Psoas muscle (tissue), 8 donors: Measurements from ENCODE around the gene NF1. TPM values are rescaled to one million over a fixed set of nuclear protein-coding genes. Genes with fewer than 3 reads are reported as not detected.

Experiments
- ATAC-seq, 4 donors: fragments of 200-7000 bp; cut with Tn5 transposase; one replicate each; pipeline ENCODE4 v1.9.1; 2020; ENCODE audit warnings: moderate library complexity in 3 of 4, mild to moderate bottlenecking in 2 of 4
- DNase-seq, 2 donors: peaks; one replicate each; pipeline ENCODE4 v3.0.0-alpha.2; 2020
- H3K27ac ChIP-seq: fragments of 200-600 bp; one replicate; pipeline ENCODE4 v1.8.0; 2022
- H3K27me3 ChIP-seq, 3 donors: fragments of 200-600 bp in 1 of 3; one replicate each; pipeline versions ENCODE4 v1.6.1 to v1.8.0; 2013 to 2022; ENCODE audit warnings: low read length in 2 of 3, mild to moderate bottlenecking in 2 of 3, moderate library complexity in 1 of 3; ENCODE audit not compliant: insufficient read depth in 3 of 3
- H3K36me3 ChIP-seq, 2 donors: fragments of 200-600 bp in 1 of 2; one replicate each; pipeline versions ENCODE4 v1.6.1 to v1.8.0; 2013 to 2022; ENCODE audit warnings: low read depth in 1 of 2, mild to moderate bottlenecking in 1 of 2, moderate library complexity in 1 of 2; ENCODE audit not compliant: insufficient read depth in 1 of 2
- H3K4me1 ChIP-seq: fragments of 200-600 bp; one replicate; pipeline ENCODE4 v1.8.0; 2022
- H3K4me3 ChIP-seq: fragments of 200-600 bp; one replicate; pipeline ENCODE4 v1.8.0; 2022; ENCODE audit warnings: mild to moderate bottlenecking
- H3K9me3 ChIP-seq: fragments of 200-600 bp; one replicate; pipeline ENCODE4 v1.8.0; 2022
- WGBS, 3 donors: extraction: QIAGEN DNeasy Blood & Tissue Kit; methylation state at CpG; one replicate each; pipeline versions ENCODE4 v1.1.6 to v1.1.7; 2013; 5-methylcytosine and 5-hydroxymethylcytosine counted together
- intact Hi-C, 2 donors: fragments of 100-400 bp; cut with DNase I; formaldehyde crosslinking; loops; one replicate each; pipeline versions ENCODE4 v1.11.0 to v1.14.2; 2022
- polyA plus RNA-seq, 3 donors: library from polyadenylated mRNA; stranded (reverse); fragments of 200-250 nt; gene quantifications; one replicate each; pipeline ENCODE4 v1.2.3, GENCODE V29; 2013
- total RNA-seq, 4 donors: library from RNA; stranded (reverse); fragmentation: NEBNext Ultra II Directional in 2 of 4; extraction: Animal tissue kit (Norgen Biotek cat#: 25700) in 2 of 4; gene quantifications; one replicate each; pipeline versions ENCODE4 v1.2.1 to v1.2.4, GENCODE V29; 2021 to 2023
- TF ChIP-seq, protein P1 (sequence below): fragments of 200-600 bp; IDR thresholded peaks from one replicate; pipeline ENCODE4 v1.8.0; 2022; ENCODE audit warnings: antibody characterized with exemption
- donor health status: healthy with polysubstance abuse.
- donor health status: DM: no; HTN: no; CAD: no; lungs with moderate emphysema.
- donor health status: Bipolar disorder and iron deficiency.
- donor health status: healthy.
- donor health status: DM: yes; HTN: yes; CAD: no.
- donor health status: DM: no; HTN: no; CAD: no.
- donor health status: DM: no; HTN: no; CAD: no.
- donor health status: DM: yes; HTN: yes; CAD: no.

The NF1 gene
- total and polyA plus RNA-seq, 7 donors, result 3.5 to 35.5 (median 27.4) TPM

DNA sequence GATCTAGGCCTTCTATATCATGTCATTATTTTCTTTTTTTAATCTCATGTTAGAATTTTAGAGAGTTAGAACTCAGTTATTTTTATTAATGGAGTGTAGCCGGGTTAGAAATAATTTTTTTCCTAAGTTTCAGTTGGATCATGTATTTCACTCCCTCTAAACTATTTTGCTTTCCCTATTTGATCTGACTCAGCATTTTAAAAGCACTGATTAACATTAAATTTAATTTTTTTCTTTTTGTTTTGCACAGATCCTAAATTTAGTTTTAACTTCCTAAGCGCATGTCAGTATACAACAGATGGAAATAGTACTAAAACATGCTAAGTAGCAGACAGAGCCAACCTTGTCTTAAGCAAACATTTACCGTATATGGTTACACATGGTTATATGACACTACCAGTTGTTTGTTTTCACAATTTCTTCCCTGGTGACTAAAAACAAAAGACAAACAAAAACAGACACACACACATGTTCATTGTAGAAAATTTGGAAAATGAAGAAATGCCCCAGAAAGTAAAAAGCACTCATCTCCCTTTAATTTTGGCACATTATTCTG is 263.1 kb downstream of the NF1 start:
- Histone ChIP-seq H3K4me3 (no peak overlapping the region), H3K27me3 (no peaks in the 10 kb centered on the region), H3K36me3 (peaks cover 3 to 89% of the 10 kb centered on the region in 2 donors), H3K4me1 (no peaks in the 10 kb centered on the region), H3K9me3 (no peaks in the 10 kb centered on the region), H3K27ac (no peak overlapping the region)
- DNase-seq (no peak), ATAC-seq (no peak)
- intact Hi-C loops, result no loop called here
- TF ChIP-seq, protein P1, sequence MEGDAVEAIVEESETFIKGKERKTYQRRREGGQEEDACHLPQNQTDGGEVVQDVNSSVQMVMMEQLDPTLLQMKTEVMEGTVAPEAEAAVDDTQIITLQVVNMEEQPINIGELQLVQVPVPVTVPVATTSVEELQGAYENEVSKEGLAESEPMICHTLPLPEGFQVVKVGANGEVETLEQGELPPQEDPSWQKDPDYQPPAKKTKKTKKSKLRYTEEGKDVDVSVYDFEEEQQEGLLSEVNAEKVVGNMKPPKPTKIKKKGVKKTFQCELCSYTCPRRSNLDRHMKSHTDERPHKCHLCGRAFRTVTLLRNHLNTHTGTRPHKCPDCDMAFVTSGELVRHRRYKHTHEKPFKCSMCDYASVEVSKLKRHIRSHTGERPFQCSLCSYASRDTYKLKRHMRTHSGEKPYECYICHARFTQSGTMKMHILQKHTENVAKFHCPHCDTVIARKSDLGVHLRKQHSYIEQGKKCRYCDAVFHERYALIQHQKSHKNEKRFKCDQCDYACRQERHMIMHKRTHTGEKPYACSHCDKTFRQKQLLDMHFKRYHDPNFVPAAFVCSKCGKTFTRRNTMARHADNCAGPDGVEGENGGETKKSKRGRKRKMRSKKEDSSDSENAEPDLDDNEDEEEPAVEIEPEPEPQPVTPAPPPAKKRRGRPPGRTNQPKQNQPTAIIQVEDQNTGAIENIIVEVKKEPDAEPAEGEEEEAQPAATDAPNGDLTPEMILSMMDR, result no peak
- WGBS, 3 donors, result 69 to 79% (median 75%) methylated on average over 3 of the region's 3 CpGs

DNA sequence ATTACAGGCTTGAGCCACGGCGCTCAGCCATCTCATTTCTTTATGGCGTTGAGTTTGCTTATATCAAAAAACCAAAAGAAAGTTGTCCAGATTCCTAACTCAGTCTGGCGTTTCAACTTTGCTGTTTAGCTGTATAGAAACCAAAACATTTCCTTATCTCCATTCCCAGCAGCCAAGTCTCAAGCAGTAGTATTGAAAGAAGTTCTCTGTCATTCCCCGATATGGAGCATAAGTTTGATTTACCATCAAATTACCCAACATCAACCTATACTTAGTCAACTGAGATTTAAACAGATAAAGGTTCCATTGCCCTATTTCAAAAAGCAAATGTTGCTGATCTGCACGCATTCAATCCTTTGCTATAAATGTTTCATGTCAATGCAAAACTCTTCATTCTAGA is 269.2 kb downstream of the NF1 start:
- 97% methylated on average over 6 of the region's 6 CpGs for WGBS, 3 donors
- peaks cover 5 to 43% of the 10 kb centered on the region in 2 donors for H3K36me3 ChIP-seq
- H3K27ac ChIP-seq, result no peak overlapping the region
- DNase-seq, result no peak
- H3K4me1 ChIP-seq, result no peaks in the 10 kb centered on the region
- no peak for ATAC-seq
- no peak overlapping the region for H3K4me3 ChIP-seq
- intact Hi-C loops, result no loop called here
- TF ChIP-seq, protein P1, result no peak
- H3K27me3 ChIP-seq, result no peaks in the 10 kb centered on the region
- no peaks in the 10 kb centered on the region for H3K9me3 ChIP-seq

DNA sequence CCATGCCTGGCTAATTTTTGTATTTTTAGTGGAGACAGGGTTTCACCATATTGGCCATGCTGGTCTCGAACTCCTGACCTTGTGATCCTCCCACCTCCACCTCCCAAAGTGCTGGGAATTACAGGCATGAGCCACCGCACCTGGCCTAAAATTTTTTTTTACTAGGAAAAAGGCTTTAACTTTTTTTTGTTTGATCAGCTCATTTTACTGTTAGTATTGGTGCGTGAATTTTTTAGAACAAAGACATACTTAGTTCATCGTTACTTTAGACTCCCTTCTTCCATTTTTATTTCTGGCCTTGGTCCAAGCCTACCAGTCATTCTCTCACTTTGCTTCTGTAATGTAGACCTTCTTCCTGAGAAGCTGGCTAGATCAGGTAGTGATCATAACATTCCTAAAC is 271.3 kb downstream of the NF1 start:
- WGBS, 3 donors, result 88 to 95% (median 89%) methylated on average over 4 of the region's 4 CpGs
- ATAC-seq (no peak), DNase-seq (no peak)
- TF ChIP-seq, protein P1, result no peak
- Histone ChIP-seq H3K36me3 (peaks cover 2 to 23% of the 10 kb centered on the region in 2 donors), H3K27ac (no peak overlapping the region), H3K4me3 (no peak overlapping the region), H3K9me3 (no peaks in the 10 kb centered on the region), H3K27me3 (no peaks in the 10 kb centered on the region), H3K4me1 (no peaks in the 10 kb centered on the region)
- intact Hi-C loops, result no loop called here

DNA sequence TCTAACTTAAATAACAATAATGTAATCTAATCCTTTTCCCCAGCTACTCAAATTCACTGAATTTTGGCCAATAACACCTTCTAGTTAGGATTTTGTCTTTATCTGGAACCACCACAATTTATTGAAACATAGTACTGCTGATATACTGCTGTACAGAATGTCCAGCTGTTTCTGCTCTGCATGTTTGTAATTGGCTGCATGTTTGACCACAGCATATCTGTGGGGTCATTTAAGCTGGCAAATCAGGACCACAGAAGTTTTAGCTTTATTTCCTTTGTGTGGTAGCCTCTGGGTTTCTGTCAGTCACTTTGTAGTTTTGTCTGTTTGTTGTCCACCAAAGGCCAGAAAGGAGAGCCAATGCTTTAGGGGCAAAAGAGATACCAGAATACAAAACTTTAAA is 274.5 kb downstream of the NF1 start:
- no peak for ATAC-seq
- Histone ChIP-seq H3K27me3 (no peaks in the 10 kb centered on the region), H3K4me3 (no peak overlapping the region), H3K27ac (no peak overlapping the region), H3K36me3 (peaks cover 2 to 17% of the 10 kb centered on the region in 2 donors), H3K4me1 (no peaks in the 10 kb centered on the region), H3K9me3 (no peaks in the 10 kb centered on the region)
- no peak for DNase-seq
- intact Hi-C loops, result no loop called here
- TF ChIP-seq, protein P1, result no peak

DNA sequence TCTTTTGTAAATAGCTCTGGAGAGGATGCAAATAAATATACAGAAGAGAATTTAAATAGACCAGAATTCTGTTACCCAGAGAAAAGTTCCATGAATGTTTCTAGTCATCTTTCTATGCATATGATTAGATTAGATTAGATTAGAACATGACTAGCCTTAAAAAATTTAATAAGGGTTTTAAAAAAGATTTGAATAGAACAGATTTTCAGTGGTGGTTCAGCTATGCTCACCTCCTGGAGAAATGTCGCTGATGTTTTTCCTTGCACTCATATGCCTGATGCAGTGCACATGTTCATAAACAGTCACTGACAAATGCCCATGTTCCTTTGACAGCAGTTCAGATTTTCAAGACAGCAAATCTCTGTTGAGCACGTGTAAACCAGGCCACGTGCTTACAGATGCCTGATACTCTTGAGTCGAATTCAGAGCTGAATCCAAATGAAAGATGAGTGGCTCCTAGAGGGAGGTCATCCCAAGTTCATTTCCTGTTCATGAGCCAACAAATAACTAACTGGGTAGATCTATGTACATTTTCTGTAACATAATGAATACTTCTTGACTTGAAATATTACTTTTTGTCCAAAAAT is 276.8 kb downstream of the NF1 start:
- H3K27me3 ChIP-seq, result no peaks in the 10 kb centered on the region
- ATAC-seq (no peak), DNase-seq (no peak)
- H3K27ac ChIP-seq, result no peak overlapping the region
- 22 to 30% (median 22%) methylated on average over 4 of the region's 4 CpGs for WGBS, 3 donors
- no peak overlapping the region for H3K4me3 ChIP-seq
- no peaks in the 10 kb centered on the region for H3K4me1 ChIP-seq
- TF ChIP-seq, protein P1, result no peak
- H3K36me3 ChIP-seq, result peaks cover 2 to 22% of the 10 kb centered on the region in 2 donors
- no peaks in the 10 kb centered on the region for H3K9me3 ChIP-seq
- intact Hi-C loops, result no loop called here
